OCI-LY3 (cell line): Measurements from ENCODE around the gene KLHL35.

Source experiments
- H2AFZ ChIP-seq: fragments of 200-600, 300-600 bp; shearing (Covaris generic); 2 replicates; pipeline ENCODE4 v1.6.0; 2014; ENCODE audit warnings: antibody characterized with exemption, low read depth, low read length
- H3K27ac ChIP-seq: fragments of 200-600, 300-600 bp; sonication (generic); 2 replicates; pipeline ENCODE4 v1.5.1; 2014; ENCODE audit warnings: mild to moderate bottlenecking, low read length, moderate library complexity, mixed read lengths
- H3K27me3 ChIP-seq: fragments of 200-600, 300-600 bp; sonication (generic); 2 replicates; pipeline ENCODE4 v1.6.1; 2014; ENCODE audit warnings: low read depth, low read length, mixed read lengths
- H3K36me3 ChIP-seq: fragments of 200-600, 300-600 bp; sonication (generic); replicated peaks from 2 replicates; pipeline ENCODE3; 2014; ENCODE audit warnings: low read depth, low read length, mixed read lengths
- H3K4me1 ChIP-seq: fragments of 300-600, 200-600 bp; sonication (generic); 2 replicates; pipeline ENCODE4 v1.6.1; 2014; ENCODE audit warnings: low read length, mixed read lengths
- H3K4me2 ChIP-seq: fragments of 200-600, 300-600 bp; sonication (generic); 2 replicates; pipeline ENCODE4 v1.6.1; 2014; ENCODE audit warnings: low read length, mixed read lengths
- H3K4me3 ChIP-seq: fragments of 300-600, 200-600 bp; sonication (generic); 2 replicates; pipeline ENCODE4 v1.5.1; 2014; ENCODE audit warnings: antibody characterized with exemption, mild to moderate bottlenecking, low read length, moderate library complexity
- H3K79me2 ChIP-seq: fragments of 300-600, 200-600 bp; shearing (Covaris generic); 2 replicates; pipeline ENCODE4 v1.6.1; 2014; ENCODE audit warnings: mild to moderate bottlenecking, low read length, mixed read lengths
- H3K9ac ChIP-seq: fragments of 300-600, 200-600 bp; shearing (Covaris generic); 2 replicates; pipeline ENCODE4 v1.6.0; 2014; ENCODE audit warnings: mild to moderate bottlenecking, low read length, moderate library complexity
- H3K9me3 ChIP-seq: fragments of 200-600, 300-600 bp; shearing (Covaris generic); 2 replicates; pipeline ENCODE4 v1.6.1; 2014; ENCODE audit warnings: low read length, mixed read lengths; ENCODE audit not compliant: insufficient read depth
- H4K20me1 ChIP-seq: fragments of 200-600, 300-600 bp; sonication (generic); 2 replicates; pipeline ENCODE4 v1.6.1; 2016; ENCODE audit warnings: low read length, mixed read lengths; ENCODE audit not compliant: insufficient read depth
- CTCF ChIP-seq: fragments of 200-600, 300-600 bp; sonication (generic); IDR thresholded peaks from 2 replicates; pipeline ENCODE4 v1.5.1; 2014; ENCODE audit warnings: antibody characterized with exemption, low read length, low read depth
- EZH2phosphoT487 ChIP-seq: fragments of 200-600 bp; shearing (Covaris generic); IDR thresholded peaks from 2 replicates; pipeline ENCODE4 v1.6.1; 2018; ENCODE audit warnings: antibody characterized with exemption, mixed run types, low read depth

KLHL35 gene

GRCh38 chr11:75480185-75481175, 47.5 kb upstream of the KLHL35 start:
- Histone ChIP-seq H3K4me3 (no peak overlapping the region), H3K79me2 (no peaks in the 10 kb centered on the region), H3K4me2 (no peak overlapping the region), H3K36me3 (no peaks in the 10 kb centered on the region), H3K4me1 (peaks cover 5% of the 10 kb centered on the region; the same call in 1 of the 2 replicates), H3K9me3 (no peaks in the 10 kb centered on the region), H4K20me1 (no peaks in the 10 kb centered on the region), H2AFZ (no peak overlapping the region), H3K27ac (no peak overlapping the region), H3K9ac (no peak overlapping the region), H3K27me3 (no peaks in the 10 kb centered on the region)
- TF ChIP-seq EZH2phosphoT487 (no peak), CTCF (no peak)

GRCh38 chr11:75479597-75480145, 46.7 kb upstream of the KLHL35 start:
- Histone ChIP-seq H3K4me3 (no peak overlapping the region), H3K27ac (no peak overlapping the region), H2AFZ (no peak overlapping the region), H3K79me2 (no peaks in the 10 kb centered on the region), H3K36me3 (no peaks in the 10 kb centered on the region), H3K9ac (no peak overlapping the region), H3K4me2 (no peak overlapping the region), H3K4me1 (peaks cover 10% of the 10 kb centered on the region; the same call in 1 of the 2 replicates), H3K27me3 (no peaks in the 10 kb centered on the region), H4K20me1 (no peaks in the 10 kb centered on the region), H3K9me3 (no peaks in the 10 kb centered on the region)
- no peak for TF ChIP-seq EZH2phosphoT487
- TF ChIP-seq CTCF, result no peak

- Histone ChIP-seq H3K9me3 (no peaks in the 10 kb centered on the region), H3K79me2 (no peaks in the 10 kb centered on the region), H3K9ac (no peak overlapping the region), H3K36me3 (no peaks in the 10 kb centered on the region), H2AFZ (no peak overlapping the region), H3K27me3 (no peaks in the 10 kb centered on the region), H3K4me3 (no peak overlapping the region), H4K20me1 (no peaks in the 10 kb centered on the region), H3K27ac (no peak overlapping the region), H3K4me1 (peaks cover 17% of the 10 kb centered on the region; the same call in 1 of the 2 replicates), H3K4me2 (no peak overlapping the region)
- TF ChIP-seq CTCF (no peak), EZH2phosphoT487 (no peak)
Observed at GRCh38 chr11:75478783-75479596, 46.0 kb upstream of the KLHL35 start.

GRCh38 chr11:75477614-75477935, 44.6 kb upstream of the KLHL35 start:
- Histone ChIP-seq H3K4me3 (no peak overlapping the region), H3K79me2 (no peaks in the 10 kb centered on the region), H3K4me2 (no peak overlapping the region), H3K27me3 (no peaks in the 10 kb centered on the region), H3K4me1 (peaks cover 20% of the 10 kb centered on the region; the same call in 1 of the 2 replicates), H3K36me3 (no peaks in the 10 kb centered on the region), H2AFZ (no peak overlapping the region), H3K9ac (no peak overlapping the region), H3K27ac (no peak overlapping the region), H3K9me3 (no peaks in the 10 kb centered on the region), H4K20me1 (no peaks in the 10 kb centered on the region)
- no peak for TF ChIP-seq EZH2phosphoT487
- no peak for TF ChIP-seq CTCF
